ENCODE measurements around the gene SMC1A.
A peak's percentile ranks its signal among the peaks of the same experiment; 100 is the strongest.
"Not testable (repeated sequence)": the region's sequence is repeated elsewhere in the genome, so short reads cannot be mapped to it uniquely, and the experiment has no call there.

The SMC1A gene

GRCh38 chrX:53421772-53422085 is 725 bp downstream of the SMC1A start:
- DNase-seq (ENCODE audit: low read depth): peak; percentile 39

GRCh38 chrX:53421125-53421524 is 1.3 kb downstream of the SMC1A start:
- no peak for DNase-seq (ENCODE audit: low read depth)

GRCh38 chrX:53420351-53420750 is 2.1 kb downstream of the SMC1A start:
- DNase-seq (ENCODE audit: low read depth): not testable (repeated sequence)

DNA sequence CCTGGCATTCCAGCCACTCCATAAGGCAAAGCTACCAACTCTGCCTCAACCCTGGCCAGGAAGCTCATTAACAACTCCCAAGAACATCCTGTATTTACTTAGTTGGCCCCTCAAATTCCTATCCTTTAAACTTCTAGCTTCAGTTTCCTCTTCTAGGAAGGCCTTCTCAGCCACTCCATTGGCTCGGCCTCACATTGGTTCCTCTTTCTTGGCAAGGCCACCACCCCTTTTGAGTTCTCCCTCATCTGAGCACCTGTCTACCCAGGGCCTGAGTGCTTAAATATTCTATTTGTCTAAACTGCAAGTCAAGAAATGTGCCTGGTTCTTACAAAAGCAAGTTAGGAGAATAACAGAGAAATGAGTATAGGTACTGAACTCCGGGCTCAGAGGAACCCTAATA is 10.0 kb downstream of the SMC1A start:
- DNase-seq (ENCODE audit: low read depth): no peak

DNA sequence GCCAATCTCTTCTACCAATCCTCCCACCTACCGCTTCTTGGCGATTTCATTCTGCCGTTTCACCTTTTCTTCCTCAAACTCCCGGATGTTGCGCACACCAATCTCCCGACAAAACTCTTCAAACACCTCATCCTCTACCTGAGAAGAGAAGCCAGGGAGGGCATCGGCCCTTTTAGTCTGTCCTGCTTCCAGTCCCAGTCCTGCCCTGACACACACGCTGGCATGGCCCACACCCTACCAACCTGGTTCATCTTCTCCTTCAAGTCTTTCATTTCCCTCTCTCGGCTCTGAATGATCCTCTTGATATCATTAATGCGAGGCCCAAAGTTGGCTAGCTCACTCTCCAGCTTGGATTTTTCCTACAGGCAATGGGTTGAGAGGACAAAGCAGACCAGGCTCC is 18.9 kb downstream of the SMC1A start:
- DNase-seq (ENCODE audit: low read depth): no peak

DNA sequence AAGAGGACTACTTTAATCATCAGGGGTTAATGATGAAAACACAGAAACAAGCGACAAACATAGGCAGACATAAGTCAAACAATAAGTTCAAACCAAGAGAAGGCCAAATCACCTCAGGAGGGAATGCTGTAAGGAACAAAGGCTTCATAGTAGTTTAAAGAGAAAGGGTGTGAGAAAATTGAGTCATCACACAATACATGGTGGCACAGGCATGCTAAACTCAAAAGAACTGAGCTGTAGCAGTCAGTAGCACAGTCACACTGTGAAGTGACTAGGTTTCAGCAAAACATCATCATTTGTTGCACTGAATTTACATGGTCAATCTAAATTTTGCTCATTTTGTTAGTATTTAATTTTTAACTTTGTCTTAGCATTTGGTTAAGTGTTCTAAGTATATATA is 24.2 kb downstream of the SMC1A start:
- DNase-seq (ENCODE audit: low read depth): no peak

- no peak for DNase-seq (ENCODE audit: low read depth)
These were observed 26.7 kb downstream of the SMC1A start for GRCh38 chrX:53395605-53396298.

GRCh38 chrX:53383376-53384076 is 38.9 kb downstream of the SMC1A start:
- DNase-seq (ENCODE audit: low read depth): no peak

- DNase-seq (ENCODE audit: low read depth): no peak
These were observed 42.7 kb downstream of the SMC1A start for GRCh38 chrX:53379747-53380146.

- no peak for DNase-seq (ENCODE audit: low read depth)
These were observed 43.3 kb downstream of the SMC1A start for GRCh38 chrX:53379008-53379710.

- DNase-seq (ENCODE audit: low read depth): no peak
These were observed 45.0 kb downstream of the SMC1A start for GRCh38 chrX:53377464-53377863.

GRCh38 chrX:53376888-53377287 is 45.6 kb downstream of the SMC1A start:
- no peak for DNase-seq (ENCODE audit: low read depth)

DNA sequence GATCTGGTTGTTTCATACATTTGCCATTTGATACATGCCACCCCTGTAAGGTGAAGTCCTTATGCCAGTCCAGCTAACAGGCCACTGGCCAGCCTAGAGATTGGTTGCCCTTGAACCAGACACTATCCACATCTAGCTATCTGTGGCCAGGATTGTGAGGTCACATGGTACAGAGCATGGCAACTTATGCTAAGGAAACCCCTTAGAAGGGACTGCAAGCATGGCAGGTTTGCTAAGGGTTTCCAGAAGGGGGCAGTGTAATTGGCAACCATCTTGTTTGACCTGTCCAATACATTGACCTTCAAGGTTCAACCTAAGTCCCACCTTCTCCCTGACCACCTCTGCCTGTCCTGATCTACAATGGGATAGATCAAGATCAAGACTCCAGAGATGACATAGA is 47.5 kb downstream of the SMC1A start:
- no peak for DNase-seq (ENCODE audit: low read depth)

DNA sequence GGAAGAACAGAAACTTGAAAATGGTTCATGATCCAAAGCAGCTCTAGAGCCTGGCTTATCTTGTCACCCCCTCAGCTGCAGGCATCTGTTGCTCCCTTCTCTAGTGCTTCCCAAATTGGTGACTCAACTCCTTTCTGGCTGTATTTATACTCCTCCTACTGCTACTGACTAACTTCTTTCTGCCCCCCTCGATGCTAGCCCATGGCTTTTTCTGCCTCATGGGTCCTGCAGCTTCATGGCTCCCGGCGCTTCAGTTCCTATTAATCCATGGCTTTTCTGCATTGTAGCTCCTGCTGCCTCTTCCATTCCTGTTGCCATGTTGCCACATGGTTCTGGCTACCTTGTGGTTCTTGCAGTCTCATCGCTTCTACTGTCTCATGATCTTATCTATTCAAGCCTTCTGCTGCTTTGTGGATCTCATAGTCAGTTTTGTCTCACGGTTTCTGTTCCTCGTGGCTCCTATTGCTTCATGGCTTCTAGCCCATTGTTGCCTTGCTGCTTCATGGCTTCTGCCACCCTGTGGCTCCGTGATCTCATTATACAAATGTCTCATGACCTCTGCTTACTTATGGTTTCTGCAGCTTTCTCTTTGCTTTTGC is 48.1 kb downstream of the SMC1A start:
- DNase-seq (ENCODE audit: low read depth): peak; percentile 5

GRCh38 chrX:53373307-53373706 is 49.1 kb downstream of the SMC1A start:
- no peak for DNase-seq (ENCODE audit: low read depth)

- not testable (repeated sequence) for DNase-seq (ENCODE audit: low read depth)
These were observed 56.0 kb downstream of the SMC1A start for GRCh38 chrX:53366454-53366853.

DNA sequence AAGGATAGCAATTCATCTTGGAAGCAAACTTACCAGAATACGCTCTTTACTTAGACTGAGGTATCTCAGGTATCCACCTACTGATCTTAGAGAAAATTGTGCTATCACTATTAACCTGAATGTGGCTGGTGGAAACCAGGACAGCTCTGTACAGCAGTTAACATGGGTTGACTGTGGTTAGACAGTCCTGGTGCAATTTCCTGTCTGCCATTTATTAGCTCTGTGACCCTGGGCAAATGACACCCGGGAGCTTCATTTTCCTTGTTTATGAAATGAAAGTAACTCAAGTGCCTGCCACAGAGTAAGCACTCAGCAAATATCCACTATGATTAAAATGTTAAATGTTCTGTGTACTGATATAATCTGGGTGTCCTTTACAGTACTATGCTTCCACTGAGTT is 60.0 kb downstream of the SMC1A start:
- DNase-seq (ENCODE audit: low read depth): no peak

- peak; percentile 13 for DNase-seq (ENCODE audit: low read depth)
These were observed 64.5 kb downstream of the SMC1A start for GRCh38 chrX:53357799-53358530.

DNA sequence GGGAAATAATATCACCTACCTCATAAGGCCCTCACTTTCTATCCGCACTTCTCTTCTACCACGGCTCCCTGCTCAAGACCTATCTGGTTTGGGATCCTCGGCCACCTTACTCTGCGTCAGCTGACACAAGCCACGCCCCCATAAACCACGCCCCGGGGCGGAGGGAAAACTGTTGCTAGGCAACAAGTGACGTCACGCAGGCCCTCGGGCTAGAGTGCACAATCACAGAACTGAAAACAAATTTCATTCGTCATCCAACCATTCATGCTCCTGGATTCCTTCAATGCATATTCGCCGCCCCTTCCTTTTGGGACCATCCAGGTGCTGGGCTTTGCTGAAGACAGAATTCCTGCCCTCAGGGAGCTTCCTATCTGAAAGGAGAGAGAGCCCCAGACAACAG is 66.3 kb downstream of the SMC1A start:
- no peak for DNase-seq (ENCODE audit: low read depth)

DNA sequence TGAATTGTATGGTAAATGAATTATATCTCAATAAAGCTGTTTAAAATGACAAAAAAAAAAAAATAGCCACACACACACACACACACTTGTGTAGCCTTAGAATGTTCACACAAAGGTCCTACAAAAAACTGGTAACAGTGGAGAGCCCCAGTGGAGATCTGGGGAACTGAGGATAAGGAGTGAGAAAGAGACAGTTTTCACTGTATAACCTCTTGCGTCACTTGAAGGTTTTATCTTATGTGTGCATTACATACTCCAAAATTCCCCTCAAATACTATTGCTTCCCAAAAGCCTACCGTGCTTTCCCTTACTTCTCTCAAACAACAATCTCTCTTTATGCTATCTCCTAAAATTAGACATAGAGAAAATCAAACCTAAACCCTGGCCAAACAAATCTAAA is 67.8 kb downstream of the SMC1A start:
- no peak for DNase-seq (ENCODE audit: low read depth)

GRCh38 chrX:53347948-53348347 is 74.5 kb downstream of the SMC1A start:
- no peak for DNase-seq (ENCODE audit: low read depth)
